ENCODE results near the gene CACNG7.

DNA sequence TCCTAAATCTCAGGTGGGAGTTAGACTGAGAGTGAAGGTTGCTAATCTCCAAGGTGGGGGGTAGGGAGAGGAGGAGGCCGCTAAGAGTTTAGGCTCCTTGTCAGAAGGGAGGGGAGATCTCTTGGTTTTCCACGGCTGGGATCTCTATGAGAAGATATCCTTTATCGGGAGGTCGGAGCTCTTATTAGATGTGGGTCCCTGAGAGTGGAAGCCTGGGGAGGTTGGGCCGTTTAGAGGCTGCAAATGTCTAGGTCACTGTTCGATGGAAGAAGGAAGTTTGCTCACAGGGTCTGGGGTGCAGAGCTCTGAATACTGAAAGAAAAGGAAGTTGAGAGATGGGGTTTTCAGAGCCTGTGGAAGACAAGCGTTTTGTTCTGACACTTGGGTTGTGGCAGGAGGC, 37.6 kb upstream of the CACNG7 start:
- TF ChIP-seq POLR2AphosphoS5 (IDR thresholded peaks at IDR 0.05; ENCODE audit: low read depth, low read length) (no peak), POLR2A (IDR thresholded peaks at IDR 0.05; ENCODE audit: low read depth, low read length) (no peak)
